NCI-H187 (cell line): ENCODE measurements around the gene MRTFA.
"Not testable (repeated sequence)": the region's sequence is repeated elsewhere in the genome, so short reads cannot be mapped to it uniquely, and the experiment has no call there.

ENCODE experiments used
- DNase-seq, 2 experiments: peaks; one replicate each; lab custom pipeline; 2025; lab: John Stamatoyannopoulos, UW

The MRTFA gene

GRCh38 chr22:40521046-40521445, 115.5 kb downstream of the MRTFA start:
- no peak for DNase-seq

GRCh38 chr22:40520562-40520961, 116.0 kb downstream of the MRTFA start:
- no peak for DNase-seq

- no peak for DNase-seq
Observed at GRCh38 chr22:40519948-40520331, 116.6 kb downstream of the MRTFA start.

- no peak for DNase-seq
Observed at GRCh38 chr22:40519284-40519947, 117.1 kb downstream of the MRTFA start.

GRCh38 chr22:40518840-40519239, 117.7 kb downstream of the MRTFA start:
- no peak for DNase-seq

- DNase-seq = no peak
Observed at GRCh38 chr22:40517631-40518030, 118.9 kb downstream of the MRTFA start.

GRCh38 chr22:40516416-40516815, 120.1 kb downstream of the MRTFA start:
- DNase-seq = no peak

GRCh38 chr22:40512426-40513136, 123.9 kb downstream of the MRTFA start:
- no peak for DNase-seq

- no peak for DNase-seq
Observed at GRCh38 chr22:40511604-40512003, 124.9 kb downstream of the MRTFA start.

- DNase-seq = no peak
Observed at GRCh38 chr22:40510631-40511364, 125.7 kb downstream of the MRTFA start.

GRCh38 chr22:40509401-40510134, 127.0 kb downstream of the MRTFA start:
- DNase-seq = no peak

GRCh38 chr22:40508046-40508445, 128.5 kb downstream of the MRTFA start:
- not testable (repeated sequence) for DNase-seq

GRCh38 chr22:40507491-40507890, 129.0 kb downstream of the MRTFA start:
- no peak for DNase-seq

GRCh38 chr22:40506762-40507161, 129.8 kb downstream of the MRTFA start:
- DNase-seq = no peak

GRCh38 chr22:40504285-40505249, 132.0 kb downstream of the MRTFA start:
- no peak for DNase-seq

- no peak for DNase-seq
Observed at GRCh38 chr22:40502919-40503318, 133.6 kb downstream of the MRTFA start.

GRCh38 chr22:40500465-40500786, 136.1 kb downstream of the MRTFA start:
- not testable (repeated sequence) for DNase-seq

- DNase-seq = no peak
Observed at GRCh38 chr22:40499209-40499623, 137.3 kb downstream of the MRTFA start.

- DNase-seq = no peak
Observed at GRCh38 chr22:40498420-40499208, 137.9 kb downstream of the MRTFA start.

GRCh38 chr22:40493441-40493840, 143.1 kb downstream of the MRTFA start:
- no peak for DNase-seq
